Suprapubic skin (tissue), 4 donors: Measurements from ENCODE around the gene CAPN11. TPM values are rescaled to one million over a fixed set of nuclear protein-coding genes. Genes with fewer than 3 reads are reported as not detected.

ENCODE experiments used
- DNase-seq, 2 donors: peaks; one replicate each; pipeline ENCODE4 v3.0.0-alpha.2; 2019; ENCODE audit warnings: low spot score in 2 of 2
- H3K27ac ChIP-seq: fragments of 200-600 bp; sonication (generic); one replicate; pipeline ENCODE4 v1.5.1; 2019
- H3K27me3 ChIP-seq: fragments of 200-600 bp; sonication (generic); one replicate; pipeline ENCODE4 v1.5.1; 2019
- H3K36me3 ChIP-seq: fragments of 200-600 bp; sonication (generic); one replicate; pipeline ENCODE4 v1.5.1; 2019
- H3K4me1 ChIP-seq: fragments of 200-600 bp; sonication (generic); one replicate; pipeline ENCODE4 v1.5.1; 2019
- H3K4me3 ChIP-seq: fragments of 200-600 bp; sonication (generic); one replicate; pipeline ENCODE4 v1.5.1; 2019; ENCODE audit warnings: mild to moderate bottlenecking
- H3K9me3 ChIP-seq: fragments of 200-600 bp; sonication (generic); one replicate; pipeline ENCODE4 v1.5.1; 2019
- EP300 ChIP-seq: sonication (generic); formaldehyde crosslinking; IDR thresholded peaks from one replicate; pipeline ENCODE4 v1.6.1; 2017; ENCODE audit warnings: antibody characterized with exemption
- POLR2A ChIP-seq, 2 donors: fragments of 450-650 bp; IDR thresholded peaks; one replicate each; pipeline ENCODE4 v1.6.1; 2017; ENCODE audit warnings: antibody characterized with exemption in 2 of 2, mild to moderate bottlenecking in 2 of 2, moderate library complexity in 2 of 2
- POLR2AphosphoS5 ChIP-seq, 3 donors: sonication (generic); formaldehyde crosslinking; IDR thresholded peaks; one replicate each; pipeline ENCODE4 v1.6.1; 2017; ENCODE audit warnings: antibody characterized with exemption in 3 of 3
- WGBS: methylation state at CpG from one replicate; pipeline ENCODE4 v1.1.5; 2018; 5-methylcytosine and 5-hydroxymethylcytosine counted together
- total RNA-seq, 4 donors: library from RNA; depleted of rRNA; stranded (reverse); fragments of >200 nt; gene quantifications; one replicate each; pipeline ENCODE4 v1.1.0, GENCODE V29; 2016
- TF ChIP-seq, protein P1 (sequence below), 2 donors: fragments of 200-600 bp in 1 of 2; fragments of 450-650 bp in 1 of 2; sonication (generic) in 1 of 2; IDR thresholded peaks; one replicate each; pipeline ENCODE4 v1.5.1; 2016 to 2019; ENCODE audit warnings: antibody characterized with exemption in 2 of 2, mild to moderate bottlenecking in 1 of 2, moderate library complexity in 1 of 2

The CAPN11 gene
- 1 to 10 TPM in 2 of 4 donors, under 1 TPM in 2; 0.45 to 2.5 (median 1.2) TPM for total RNA-seq

GRCh38 chr6:44158770-44159228 is at the start of gene CAPN11:
Gene CAPN11 (plus strand): TSS chr6:44158820. CDS start chr6:44158849, 29 bp downstream.
- WGBS: 96% methylated on average over 4 of the region's 5 CpGs
- TF ChIP-seq POLR2AphosphoS5 (IDR thresholded peaks at IDR 0.05) (no peak), EP300 (no peak), POLR2A (IDR thresholded peaks at IDR 0.05) (no peak)
- TF ChIP-seq, protein P1, sequence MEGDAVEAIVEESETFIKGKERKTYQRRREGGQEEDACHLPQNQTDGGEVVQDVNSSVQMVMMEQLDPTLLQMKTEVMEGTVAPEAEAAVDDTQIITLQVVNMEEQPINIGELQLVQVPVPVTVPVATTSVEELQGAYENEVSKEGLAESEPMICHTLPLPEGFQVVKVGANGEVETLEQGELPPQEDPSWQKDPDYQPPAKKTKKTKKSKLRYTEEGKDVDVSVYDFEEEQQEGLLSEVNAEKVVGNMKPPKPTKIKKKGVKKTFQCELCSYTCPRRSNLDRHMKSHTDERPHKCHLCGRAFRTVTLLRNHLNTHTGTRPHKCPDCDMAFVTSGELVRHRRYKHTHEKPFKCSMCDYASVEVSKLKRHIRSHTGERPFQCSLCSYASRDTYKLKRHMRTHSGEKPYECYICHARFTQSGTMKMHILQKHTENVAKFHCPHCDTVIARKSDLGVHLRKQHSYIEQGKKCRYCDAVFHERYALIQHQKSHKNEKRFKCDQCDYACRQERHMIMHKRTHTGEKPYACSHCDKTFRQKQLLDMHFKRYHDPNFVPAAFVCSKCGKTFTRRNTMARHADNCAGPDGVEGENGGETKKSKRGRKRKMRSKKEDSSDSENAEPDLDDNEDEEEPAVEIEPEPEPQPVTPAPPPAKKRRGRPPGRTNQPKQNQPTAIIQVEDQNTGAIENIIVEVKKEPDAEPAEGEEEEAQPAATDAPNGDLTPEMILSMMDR (IDR thresholded peaks at IDR 0.05): no peak
- H3K27me3 ChIP-seq: no peaks in the 10 kb centered on the region
- no peaks in the 10 kb centered on the region for H3K9me3 ChIP-seq
- no peaks in the 10 kb centered on the region for H3K4me1 ChIP-seq
- no peak within 1 kb of the TSS for H3K4me3 ChIP-seq
- no peak within 1 kb of the TSS for H3K27ac ChIP-seq
- peaks cover 7% of the 10 kb centered on the region for H3K36me3 ChIP-seq
- DNase-seq: no peak

GRCh38 chr6:44109212-44109611 is 49.4 kb upstream of the CAPN11 start:
- H3K27ac ChIP-seq: no peak overlapping the region

DNA sequence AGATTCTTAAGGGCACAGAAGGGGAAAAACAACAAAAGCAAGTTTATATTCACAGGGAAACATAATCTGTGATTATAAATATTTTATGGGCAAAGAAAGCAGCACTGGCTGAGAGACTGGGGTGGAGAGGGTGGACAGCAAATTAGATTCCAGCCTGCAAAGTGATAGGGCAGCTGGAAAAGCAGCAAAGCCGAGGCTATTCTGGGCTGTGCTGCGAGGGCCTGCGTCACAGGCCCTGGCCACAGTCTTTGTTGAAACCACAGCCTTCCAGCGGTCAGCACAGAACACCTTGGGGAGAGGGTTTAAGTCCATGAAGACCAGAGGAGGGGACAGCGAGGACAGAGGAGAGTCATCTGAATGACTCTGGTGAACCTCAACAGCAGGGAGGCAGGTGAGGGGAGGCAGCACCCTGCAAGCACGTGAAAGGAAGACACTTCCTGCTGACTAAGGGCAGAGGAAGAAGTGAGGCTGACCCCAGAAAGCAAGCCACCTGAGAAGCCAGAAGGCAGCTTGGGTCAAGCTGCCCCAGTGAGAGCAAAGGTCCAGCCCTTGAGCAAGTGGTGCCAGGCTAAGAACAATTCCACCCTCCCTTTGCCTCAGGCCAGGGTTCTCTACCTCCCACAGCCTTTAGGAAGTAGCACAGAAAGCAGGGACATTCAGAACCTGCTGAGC is 48.5 kb upstream of the CAPN11 start:
- 64% methylated on average over 6 of the region's 6 CpGs for WGBS
- Histone ChIP-seq H3K4me1 (peaks cover 7% of the 10 kb centered on the region), H3K9me3 (no peaks in the 10 kb centered on the region), H3K27me3 (no peaks in the 10 kb centered on the region), H3K27ac (no peak overlapping the region), H3K4me3 (no peak overlapping the region), H3K36me3 (peaks cover 58% of the 10 kb centered on the region)
- no peak for DNase-seq
- TF ChIP-seq, protein P1 (IDR thresholded peaks at IDR 0.05): no peak
- TF ChIP-seq EP300: no peak
- TF ChIP-seq POLR2AphosphoS5 (IDR thresholded peaks at IDR 0.05): no peak
- no peak for TF ChIP-seq POLR2A (IDR thresholded peaks at IDR 0.05)

More at GRCh38 chr6:44109212-44109611, 49.4 kb upstream of the CAPN11 start:
- Histone ChIP-seq H3K36me3 (peaks cover 54% of the 10 kb centered on the region), H3K9me3 (no peaks in the 10 kb centered on the region), H3K4me3 (no peak overlapping the region), H3K4me1 (peaks cover 10% of the 10 kb centered on the region), H3K27me3 (no peaks in the 10 kb centered on the region)
- 87% methylated on average over 8 of the region's 10 CpGs for WGBS
- DNase-seq: no peak
- TF ChIP-seq, protein P1 (IDR thresholded peaks at IDR 0.05): no peak
- no peak for TF ChIP-seq POLR2AphosphoS5 (IDR thresholded peaks at IDR 0.05)
- no peak for TF ChIP-seq POLR2A (IDR thresholded peaks at IDR 0.05)
- no peak for TF ChIP-seq EP300

- H3K9me3 ChIP-seq: no peaks in the 10 kb centered on the region
- no peak overlapping the region for H3K4me3 ChIP-seq
- no peak overlapping the region for H3K27ac ChIP-seq
- peaks cover 58% of the 10 kb centered on the region for H3K36me3 ChIP-seq
- peaks cover 6% of the 10 kb centered on the region for H3K4me1 ChIP-seq
- WGBS: 92% methylated on average over 3 of the region's 3 CpGs
- H3K27me3 ChIP-seq: no peaks in the 10 kb centered on the region
- TF ChIP-seq POLR2AphosphoS5 (IDR thresholded peaks at IDR 0.05) (no peak), POLR2A (IDR thresholded peaks at IDR 0.05) (no peak), EP300 (no peak)
- TF ChIP-seq, protein P1 (IDR thresholded peaks at IDR 0.05): no peak
- no peak for DNase-seq
These were observed 47.7 kb upstream of the CAPN11 start for GRCh38 chr6:44110966-44111365.
